HCT116 (cell line): ENCODE data around the gene KCNA3. TPM values are rescaled to one million over a fixed set of nuclear protein-coding genes. Genes with fewer than 3 reads are reported as not detected.

Source experiments
- ATAC-seq: fragments of 200-7000 bp; cut with Tn5 transposase; 2 replicates; pipeline ENCODE4 v1.9.1; 2020; ENCODE audit warnings: mild to moderate bottlenecking, moderate library complexity
- BruUV-seq: library from RNA; stranded (reverse); fragments of 400-500 nt; replicated peaks from 2 replicates; lab custom pipeline; 2021; lab: Mats Ljungman, UMichigan
- CTCF ChIA-PET: fragments of 300-600 bp; sonication (Branson Sonifier 250); formaldehyde crosslinking; loops from one replicate; lab custom pipeline; 2021; ENCODE audit warnings: antibody characterized with exemption; lab: Charles Lee
- POLR2A ChIA-PET: fragments of 300-600, 350-600 bp; sonication (Branson Sonifier 250); formaldehyde crosslinking; loops from one replicate; lab custom pipeline; 2021; ENCODE audit warnings: antibody characterized with exemption; lab: Charles Lee
- RAD21 ChIA-PET, 2 experiments: fragments of 300-600 bp; sonication (Branson Sonifier 250); formaldehyde crosslinking; loops; one replicate each; lab custom pipeline; 2023; ENCODE audit warnings: low total read pairs in 2 of 2; ENCODE audit not compliant: uncharacterized antibody in 2 of 2, unreplicated experiment in 2 of 2, low non-redundant PET in 1 of 2; lab: Charles Lee
- DNase-seq: peaks from one replicate; pipeline ENCODE4 v3.0.0-alpha.2; 2010; ENCODE audit warnings: low read depth, low spot score
- H2AFZ ChIP-seq: fragments of 200-600 bp; shearing (Covaris generic), sonication (generic); 2 replicates; pipeline ENCODE4 v1.6.1; 2017; ENCODE audit warnings: low read depth, mixed run types, mixed read lengths, antibody characterized with exemption, low read length; ENCODE audit not compliant: poor library complexity, severe bottlenecking
- H3K27ac ChIP-seq: 2 replicates; pipeline ENCODE4 v1.5.1; 2012; ENCODE audit warnings: low read depth, low read length
- H3K27me3 ChIP-seq: fragments of 200-600 bp; sonication (generic); 2 replicates; pipeline ENCODE4 v1.6.1; 2016; ENCODE audit warnings: mixed run types, low read length, mixed read lengths; ENCODE audit not compliant: insufficient read depth
- H3K36me3 ChIP-seq, 2 experiments: fragments of 200-500 bp in 1 of 2; fragments of 200-600 bp in 1 of 2; sonication (Bioruptor generic) in 1 of 2; sonication (generic) in 1 of 2; 2 replicates each; pipeline versions ENCODE4 v1.5.1 to v1.6.1; 2014 to 2016; ENCODE audit warnings: low read length in 2 of 2, inconsistent platforms in 1 of 2, mixed read lengths in 1 of 2, mixed run types in 1 of 2; ENCODE audit not compliant: insufficient read depth in 2 of 2, control insufficient read depth in 1 of 2
- H3K4me1 ChIP-seq, 2 experiments: fragments of 200-600 bp in 1 of 2; sonication (generic) in 1 of 2; 2 replicates each; pipeline versions ENCODE4 v1.5.1 to v1.6.1; 2012 to 2017; ENCODE audit warnings: low read length in 2 of 2, inconsistent platforms in 1 of 2, mild to moderate bottlenecking in 1 of 2, mixed read lengths in 1 of 2, mixed run types in 1 of 2, moderate library complexity in 1 of 2; ENCODE audit not compliant: insufficient read depth in 2 of 2, control insufficient read depth in 1 of 2
- H3K4me2 ChIP-seq: fragments of 200-600 bp; sonication (generic); 2 replicates; pipeline ENCODE4 v1.6.1; 2017; ENCODE audit warnings: mixed run types, low read length, mixed read lengths
- H3K4me3 ChIP-seq, 2 experiments: fragments of 200-600 bp in 1 of 2; sonication (generic) in 1 of 2; replicated peaks in 1 of 2; 2 replicates each; pipeline ENCODE4 v1.5.1; 2011 to 2016; ENCODE audit warnings: low read length in 2 of 2, control low read depth in 1 of 2, low read depth in 1 of 2, mild to moderate bottlenecking in 1 of 2, mixed read lengths in 1 of 2, mixed run types in 1 of 2
- H3K79me2 ChIP-seq: fragments of 200-600 bp; sonication (generic); 2 replicates; pipeline ENCODE4 v1.6.1; 2017; ENCODE audit warnings: mild to moderate bottlenecking, mixed run types, low read length, moderate library complexity, mixed read lengths; ENCODE audit not compliant: insufficient read depth
- H3K9ac ChIP-seq: fragments of 200-600 bp; sonication (generic); 2 replicates; pipeline ENCODE4 v1.6.1; 2016; ENCODE audit warnings: low read length, mixed read lengths
- H3K9me2 ChIP-seq: fragments of 200-600 bp; sonication (generic), shearing (Covaris generic); 2 replicates; pipeline ENCODE4 v1.6.1; 2017; ENCODE audit warnings: mixed run types, mild to moderate bottlenecking, moderate library complexity; ENCODE audit not compliant: insufficient read depth
- H3K9me3 ChIP-seq, 2 experiments: fragments of 200-500 bp in 1 of 2; fragments of 200-600 bp in 1 of 2; sonication (Bioruptor generic) in 1 of 2; sonication (generic) in 1 of 2; 2 replicates each; pipeline ENCODE4 v1.6.1; 2014 to 2017; ENCODE audit warnings: low read length in 2 of 2, mixed read lengths in 2 of 2, inconsistent platforms in 1 of 2, low read depth in 1 of 2, mild to moderate bottlenecking in 1 of 2, mixed run types in 1 of 2, moderate library complexity in 1 of 2; ENCODE audit not compliant: control insufficient read depth in 1 of 2, insufficient read depth in 1 of 2
- H4K20me1 ChIP-seq: fragments of 200-600 bp; sonication (generic), shearing (Covaris generic); 2 replicates; pipeline ENCODE4 v1.6.1; 2017; ENCODE audit warnings: mixed run types, mild to moderate bottlenecking, moderate library complexity; ENCODE audit not compliant: insufficient read depth
- CEBPB ChIP-seq: IDR thresholded peaks from 2 replicates; pipeline ENCODE4 v1.6.1; 2012; ENCODE audit warnings: low read depth
- ELF1 ChIP-seq: IDR thresholded peaks from 2 replicates; pipeline ENCODE4 v1.6.1; 2012; ENCODE audit warnings: low read depth, borderline replicate concordance
- EZH2 ChIP-seq: fragments of 200-600 bp; sonication (generic); IDR thresholded peaks from 2 replicates; pipeline ENCODE4 v1.6.1; 2017; ENCODE audit warnings: antibody characterized with exemption, mixed run types
- EZH2phosphoT487 ChIP-seq: fragments of 200-600 bp; IDR thresholded peaks from 2 replicates; pipeline ENCODE4 v1.6.1; 2018; ENCODE audit warnings: antibody characterized with exemption, borderline replicate concordance
- FOSL1 ChIP-seq: IDR thresholded peaks from 2 replicates; pipeline ENCODE4 v1.6.1; 2012; ENCODE audit warnings: low read depth
- JUND ChIP-seq: IDR thresholded peaks from 2 replicates; pipeline ENCODE4 v1.6.1; 2012
- RAD21 ChIP-seq: IDR thresholded peaks from 2 replicates; pipeline ENCODE4 v1.6.1; 2012; ENCODE audit warnings: low read depth, mild to moderate bottlenecking
- REST ChIP-seq: IDR thresholded peaks from 2 replicates; pipeline ENCODE4 v1.6.1; 2012; ENCODE audit warnings: low read depth
- SIN3A ChIP-seq: IDR thresholded peaks from 2 replicates; pipeline ENCODE4 v1.6.1; 2012; ENCODE audit warnings: low read depth
- ZNF274 ChIP-seq: fragments of 200-500 bp; sonication (Bioruptor generic); IDR thresholded peaks from 2 replicates; pipeline ENCODE4 v1.6.1; 2014; ENCODE audit warnings: mild to moderate bottlenecking, low read depth, low read length, inconsistent platforms
- intact Hi-C: fragments of 100-400 bp; cut with micrococcal nuclease; formaldehyde crosslinking; loops from 2 replicates; pipeline ENCODE4 v1.10.0; 2022
- total RNA-seq: library from RNA; stranded (reverse); gene quantifications from one replicate; pipeline ENCODE4 v1.2.1, GENCODE V29; 2021; ENCODE audit not compliant: unreplicated experiment

The KCNA3 gene
- total RNA-seq, 1 experiment from 2014 or later, result 0.07 TPM

GRCh38 chr1:110689868-110690267, 15.1 kb upstream of the KCNA3 start:
- POLR2A ChIA-PET, result no interaction called here
- no peaks in the 10 kb centered on the region for H3K36me3 ChIP-seq
- CTCF ChIA-PET, result no interaction called here
- H3K9ac ChIP-seq, result no peak overlapping the region
- no peak for ATAC-seq
- H3K4me3 ChIP-seq, result no peak overlapping the region
- no peaks in the 10 kb centered on the region for H3K4me1 ChIP-seq
- peaks cover 72% of the 10 kb centered on the region for H3K27me3 ChIP-seq
- H3K4me2 ChIP-seq, result no peak overlapping the region
- H3K79me2 ChIP-seq, result no peaks in the 10 kb centered on the region
- no peak overlapping the region for H2AFZ ChIP-seq
- TF ChIP-seq ZNF274 (no peak), JUND (no peak), FOSL1 (no peak), CEBPB (no peak), EZH2 (no peak), SIN3A (no peak), REST (no peak), RAD21 (no peak), ELF1 (no peak), EZH2phosphoT487 (no peak)
- TF ChIP-seq, all 23 proteins: peak for 0
- Histone ChIP-seq H3K27ac (no peak overlapping the region), H4K20me1 (no peaks in the 10 kb centered on the region), H3K9me3 (no peaks in the 10 kb centered on the region), H3K9me2 (no peaks in the 10 kb centered on the region)
- RAD21 ChIA-PET, result no interaction called here
- intact Hi-C loops, result loop anchor here (5.0 kb wide), 1 partner anchor 38 kb away; no protein-coding TSS in a partner anchor
- no TSS peak for BruUV-seq
- DNase-seq, result no peak
